GM19324 (cell line): ENCODE measurements around the gene CBX8.
A peak's percentile ranks its signal among the peaks of the same experiment; 100 is the strongest.

Source experiments
- ATAC-seq: cut with Tn5 transposase; IDR thresholded peaks from one replicate; pipeline ENCODE4 v1.9.1; 2021; ENCODE audit warnings: mild to moderate bottlenecking, moderate library complexity; ENCODE audit not compliant: unreplicated experiment, low FRiP score

The CBX8 gene

DNA sequence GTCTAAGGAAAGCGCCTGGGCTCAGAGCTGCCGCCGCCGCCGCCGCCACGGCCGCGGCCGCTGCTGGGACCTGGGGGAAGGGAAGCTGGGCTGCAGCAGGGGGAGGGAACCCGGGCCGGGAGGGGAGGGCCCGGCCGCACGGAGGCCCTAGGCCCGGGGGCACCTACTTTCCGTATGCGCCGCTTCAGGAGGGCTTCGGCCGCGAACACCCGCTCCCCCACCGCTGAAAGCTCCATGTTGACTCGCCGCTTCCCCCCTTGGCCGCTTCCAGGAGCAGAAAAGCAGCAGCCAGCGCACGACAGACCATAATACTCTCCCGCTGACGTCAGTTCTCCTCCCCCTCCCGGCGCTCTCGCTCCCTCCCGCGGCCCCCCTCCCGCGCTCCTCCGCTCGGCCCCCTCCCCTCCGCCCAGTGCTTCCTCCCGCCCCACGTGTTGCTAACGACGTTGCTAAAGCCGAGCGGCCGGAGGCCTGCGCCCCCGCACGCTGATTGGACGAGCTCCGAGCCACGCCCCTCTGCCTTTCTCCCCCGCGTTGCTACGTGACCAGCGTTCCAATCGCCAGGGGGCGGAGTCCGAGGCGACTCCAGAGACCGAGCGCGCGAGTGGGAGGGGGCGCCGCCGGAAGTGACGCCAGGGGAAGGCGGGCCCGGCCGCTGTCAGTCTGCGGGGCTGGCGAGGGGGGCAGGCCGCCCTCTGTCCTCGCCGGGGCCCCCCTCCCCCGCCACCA is at the start of gene CBX8:
CBX8 (minus strand) TSS at position 315 of the 729 bp plus-strand sequence; CDS start at position 236, 79 bp downstream.
- peak; percentile 97 for ATAC-seq

DNA sequence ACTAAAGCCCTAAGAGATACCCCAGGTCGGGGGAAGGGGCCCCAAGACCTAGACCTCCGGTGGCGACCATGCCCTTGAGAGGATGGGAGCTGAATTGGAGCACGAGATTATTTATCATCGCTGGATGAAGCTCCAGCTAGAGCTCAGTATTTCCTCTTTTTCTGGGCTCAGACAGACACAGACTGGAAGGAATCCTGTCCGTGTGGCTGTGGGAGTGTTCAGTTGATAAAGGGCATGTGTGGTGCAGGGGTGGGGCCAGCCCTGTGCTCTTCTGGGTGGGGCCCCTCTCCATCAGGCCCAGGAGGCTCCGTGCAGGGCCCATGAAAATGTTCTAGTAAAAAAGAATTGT is 48.7 kb upstream of the CBX8 start:
- no peak for ATAC-seq

DNA sequence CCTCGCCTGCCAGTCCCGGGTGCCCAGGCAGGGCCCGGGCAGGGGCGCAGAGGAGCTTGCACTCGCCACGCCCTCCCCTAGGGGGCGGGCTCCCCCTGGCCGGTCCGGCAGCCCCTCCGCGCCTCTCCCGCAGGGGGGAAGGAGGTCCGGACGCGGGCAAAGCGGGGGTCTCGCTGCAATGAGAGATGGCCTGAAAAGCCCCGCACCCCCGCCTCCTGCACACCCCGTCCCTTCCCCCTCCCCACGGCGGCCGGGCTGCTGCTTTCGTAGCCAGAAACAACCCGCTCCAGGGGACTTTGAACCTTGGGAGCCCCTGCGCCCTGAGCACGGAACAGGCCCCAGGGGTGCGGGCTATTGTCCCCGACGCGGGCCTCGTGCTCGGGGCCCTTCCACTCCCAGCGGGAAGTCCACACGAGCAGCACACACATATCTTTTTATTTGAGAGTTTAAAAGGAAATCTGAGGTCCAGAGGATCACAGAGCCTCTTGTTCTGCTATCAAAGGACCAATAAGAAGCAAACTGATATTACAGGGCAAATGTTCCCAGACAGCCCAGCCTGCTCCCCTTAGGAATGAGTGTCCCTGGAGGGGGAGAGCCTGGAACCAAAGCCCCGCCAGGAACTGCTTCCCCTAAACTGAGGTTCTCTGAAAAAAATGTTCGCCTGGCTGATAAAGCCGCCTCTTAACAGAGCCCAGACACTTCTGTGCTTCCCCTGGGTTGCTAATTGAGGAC is 48.2 kb upstream of the CBX8 start:
- no peak for ATAC-seq

DNA sequence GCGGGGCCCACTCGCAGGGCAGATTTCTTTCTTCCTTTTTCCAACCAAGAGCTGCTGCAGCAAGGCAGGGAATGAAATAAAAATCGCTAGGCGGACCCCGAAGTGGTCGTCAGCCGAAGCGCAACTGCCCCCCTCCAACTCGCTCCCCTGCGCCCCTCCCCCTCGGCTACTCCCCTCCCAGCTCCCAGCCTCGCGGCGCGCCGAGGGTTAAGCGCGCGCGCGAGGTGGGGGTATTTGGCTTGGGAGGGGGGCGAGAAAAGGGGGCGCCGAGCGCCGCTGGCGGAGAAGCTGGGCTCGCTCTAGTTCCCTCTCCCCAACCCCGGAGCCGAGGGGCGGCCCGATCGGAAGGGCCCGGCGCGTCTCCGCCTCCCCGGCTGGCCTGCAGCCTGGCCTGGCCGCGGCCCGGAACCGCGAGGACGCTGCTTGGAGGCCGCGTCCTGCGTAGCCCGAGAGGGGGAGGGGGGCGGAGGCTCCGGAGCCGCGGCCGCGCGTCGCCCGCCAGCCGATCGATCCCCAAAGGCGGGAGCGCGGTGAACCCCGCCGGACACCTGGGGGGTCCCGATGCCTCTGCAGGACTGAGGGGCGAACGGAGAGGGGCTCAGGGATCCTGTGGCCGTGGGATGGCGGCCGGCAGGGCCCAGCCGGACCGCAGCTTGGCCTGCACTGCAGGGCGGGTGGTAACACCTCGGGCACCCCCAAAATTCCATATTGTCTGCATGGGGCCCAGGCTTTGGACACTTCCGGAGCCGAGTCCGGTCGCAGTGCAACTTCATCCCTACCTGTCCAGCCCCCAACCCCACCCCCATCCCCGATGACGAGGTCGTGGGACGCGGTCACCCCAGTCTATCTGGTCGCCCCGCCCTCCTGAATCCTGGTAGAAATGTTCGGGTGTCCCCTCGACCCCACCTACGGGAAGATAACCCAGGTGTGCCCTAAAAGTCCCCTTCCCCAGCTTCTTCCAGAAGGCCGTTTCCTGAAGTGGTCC is 47.2 kb upstream of the CBX8 start:
- ATAC-seq: no peak

DNA sequence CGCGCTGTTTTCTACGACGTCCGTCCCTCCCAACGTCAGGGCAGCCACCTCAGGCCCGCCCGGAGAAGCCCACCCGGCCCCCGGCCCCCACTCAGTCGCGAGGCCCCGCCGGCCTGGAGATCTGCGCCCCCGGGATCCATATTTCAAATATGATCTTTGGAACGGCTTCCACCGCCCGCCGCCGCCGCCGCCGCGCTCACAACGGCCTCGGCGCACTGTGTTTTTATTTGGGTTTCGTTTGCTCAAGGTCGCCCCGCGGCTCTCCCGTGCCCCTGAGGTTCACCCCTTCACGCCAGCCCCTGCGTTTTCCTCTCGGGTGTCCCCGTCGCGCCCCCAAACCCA is 46.6 kb upstream of the CBX8 start:
- no peak for ATAC-seq

DNA sequence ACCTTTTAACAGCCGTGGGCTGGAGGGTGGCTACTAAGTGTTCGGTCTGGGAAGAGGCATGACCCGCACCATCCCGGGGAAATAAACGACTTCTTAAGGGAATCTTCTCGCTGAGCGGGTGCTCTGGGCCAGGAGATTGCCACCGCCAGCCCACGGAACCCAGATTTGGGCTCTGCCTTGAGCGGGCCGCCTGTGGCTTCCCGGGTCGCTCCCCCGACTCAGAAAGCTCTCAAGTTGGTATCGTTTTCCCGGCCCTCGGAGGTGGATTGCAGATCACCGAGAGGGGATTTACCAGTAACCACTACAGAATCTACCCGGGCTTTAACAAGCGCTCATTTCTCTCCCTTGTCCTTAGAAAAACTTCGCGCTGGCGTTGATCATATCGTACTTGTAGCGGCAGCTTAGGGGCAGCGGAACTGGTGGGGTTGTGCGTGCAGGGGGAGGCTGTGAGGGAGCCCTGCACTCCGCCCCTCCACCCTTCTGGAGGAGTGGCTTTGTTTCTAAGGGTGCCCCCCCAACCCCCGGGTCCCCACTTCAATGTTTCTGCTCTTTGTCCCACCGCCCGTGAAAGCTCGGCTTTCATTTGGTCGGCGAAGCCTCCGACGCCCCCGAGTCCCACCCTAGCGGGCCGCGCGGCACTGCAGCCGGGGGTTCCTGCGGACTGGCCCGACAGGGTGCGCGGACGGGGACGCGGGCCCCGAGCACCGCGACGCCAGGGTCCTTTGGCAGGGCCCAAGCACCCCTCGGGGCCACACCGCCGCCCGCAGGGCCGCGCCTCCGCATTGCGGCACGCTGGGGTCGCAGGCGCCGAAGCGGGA is 46.0 kb upstream of the CBX8 start:
- ATAC-seq: no peak

DNA sequence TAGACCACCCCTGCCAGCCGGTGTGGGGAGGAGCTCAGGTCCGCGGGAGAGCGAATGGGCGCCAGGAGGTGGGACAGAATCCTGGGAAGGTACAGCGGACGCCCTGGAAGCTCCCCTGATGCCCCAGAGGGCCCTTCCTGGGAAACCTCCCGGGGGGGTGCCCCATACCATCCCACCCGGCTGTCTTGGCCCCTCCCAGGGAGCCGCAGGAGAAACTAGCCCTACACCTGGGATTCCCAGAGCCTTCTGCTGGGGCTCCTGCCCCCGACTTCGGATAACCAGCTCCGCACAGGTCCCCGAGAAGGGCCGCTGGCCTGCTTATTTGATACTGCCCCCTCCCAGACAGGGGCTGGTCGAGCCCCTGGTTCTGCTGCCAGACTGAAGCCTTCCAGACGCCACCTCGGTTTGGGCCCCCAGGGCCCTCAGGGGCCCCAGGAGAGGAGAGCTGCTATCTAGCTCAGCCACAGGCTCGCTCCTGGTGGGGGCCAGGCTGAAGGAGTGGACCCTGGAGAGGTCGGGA is 45.3 kb upstream of the CBX8 start:
- ATAC-seq: no peak

DNA sequence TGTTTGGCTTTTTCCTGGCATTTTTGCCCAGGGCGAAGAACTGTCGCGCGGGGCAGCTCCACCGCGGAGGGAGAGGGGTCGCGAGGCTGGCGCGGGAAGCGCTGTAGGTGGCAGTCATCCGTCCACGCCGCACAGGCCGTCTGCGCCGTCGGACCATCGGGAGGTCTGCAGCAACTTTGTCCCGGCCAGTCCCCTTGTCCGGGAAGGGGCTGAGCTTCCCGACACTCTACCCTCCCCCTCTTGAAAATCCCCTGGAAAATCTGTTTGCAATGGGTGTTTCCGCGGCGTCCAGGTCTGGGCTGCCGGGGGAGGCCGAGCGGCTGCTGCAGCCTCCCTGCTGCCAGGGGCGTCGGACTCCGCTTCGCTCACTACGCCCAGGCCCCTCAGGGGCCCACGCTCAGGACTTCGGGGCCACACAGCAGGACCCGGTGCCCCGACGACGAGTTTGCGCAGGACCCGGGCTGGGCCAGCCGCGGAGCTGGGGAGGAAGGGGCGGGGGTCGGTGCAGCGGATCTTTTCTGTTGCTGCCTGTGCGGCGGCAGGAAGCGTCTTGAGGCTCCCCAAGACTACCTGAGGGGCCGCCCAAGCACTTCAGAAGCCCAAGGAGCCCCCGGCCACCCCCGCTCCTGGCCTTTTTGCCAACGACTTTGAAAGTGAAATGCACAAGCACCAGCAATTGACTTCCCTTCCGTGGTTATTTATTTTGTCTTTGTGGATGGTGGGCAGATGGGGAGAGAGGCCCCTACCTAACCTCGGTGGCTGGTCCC is 44.7 kb upstream of the CBX8 start:
- no peak for ATAC-seq

DNA sequence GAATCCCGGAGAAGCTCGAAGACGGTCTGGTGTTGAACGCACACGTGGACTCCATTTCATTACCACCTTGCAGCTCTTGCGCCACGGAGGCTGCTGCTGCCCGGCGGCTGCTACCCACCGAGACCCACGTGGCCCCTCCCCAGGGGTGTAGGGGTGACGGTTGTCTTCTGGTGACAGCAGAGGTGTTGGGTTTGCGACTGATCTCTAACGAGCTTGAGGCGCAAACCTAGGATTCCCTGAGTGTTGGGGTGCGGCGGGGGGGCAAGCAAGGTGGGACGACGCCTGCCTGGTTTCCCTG is 44.1 kb upstream of the CBX8 start:
- ATAC-seq: no peak

DNA sequence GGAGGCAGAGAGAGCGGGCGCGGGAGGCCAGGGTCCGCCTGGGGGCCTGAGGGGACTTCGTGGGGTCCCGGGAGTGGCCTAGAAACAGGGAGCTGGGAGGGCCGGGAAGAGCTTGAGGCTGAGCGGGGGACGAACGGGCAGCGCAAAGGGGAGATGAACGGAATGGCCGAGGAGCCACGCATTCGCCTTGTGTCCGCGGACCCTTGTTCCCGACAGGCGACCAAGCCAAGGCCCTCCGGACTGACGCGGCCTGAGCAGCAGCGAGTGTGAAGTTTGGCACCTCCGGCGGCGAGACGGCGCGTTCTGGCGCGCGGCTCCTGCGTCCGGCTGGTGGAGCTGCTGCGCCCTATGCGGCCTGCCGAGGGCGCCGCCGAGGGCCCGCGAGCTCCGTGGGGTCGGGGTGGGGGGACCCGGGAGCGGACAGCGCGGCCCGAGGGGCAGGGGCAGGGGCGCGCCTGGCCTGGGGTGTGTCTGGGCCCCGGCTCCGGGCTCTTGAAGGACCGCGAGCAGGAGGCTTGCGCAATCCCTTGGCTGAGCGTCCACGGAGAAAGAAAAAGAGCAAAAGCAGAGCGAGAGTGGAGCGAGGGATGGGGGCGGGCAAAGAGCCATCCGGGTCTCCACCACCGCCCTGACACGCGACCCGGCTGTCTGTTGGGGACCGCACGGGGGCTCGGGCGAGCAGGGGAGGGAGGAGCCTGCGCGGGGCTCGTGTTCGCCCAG is 43.6 kb upstream of the CBX8 start:
- ATAC-seq: no peak

DNA sequence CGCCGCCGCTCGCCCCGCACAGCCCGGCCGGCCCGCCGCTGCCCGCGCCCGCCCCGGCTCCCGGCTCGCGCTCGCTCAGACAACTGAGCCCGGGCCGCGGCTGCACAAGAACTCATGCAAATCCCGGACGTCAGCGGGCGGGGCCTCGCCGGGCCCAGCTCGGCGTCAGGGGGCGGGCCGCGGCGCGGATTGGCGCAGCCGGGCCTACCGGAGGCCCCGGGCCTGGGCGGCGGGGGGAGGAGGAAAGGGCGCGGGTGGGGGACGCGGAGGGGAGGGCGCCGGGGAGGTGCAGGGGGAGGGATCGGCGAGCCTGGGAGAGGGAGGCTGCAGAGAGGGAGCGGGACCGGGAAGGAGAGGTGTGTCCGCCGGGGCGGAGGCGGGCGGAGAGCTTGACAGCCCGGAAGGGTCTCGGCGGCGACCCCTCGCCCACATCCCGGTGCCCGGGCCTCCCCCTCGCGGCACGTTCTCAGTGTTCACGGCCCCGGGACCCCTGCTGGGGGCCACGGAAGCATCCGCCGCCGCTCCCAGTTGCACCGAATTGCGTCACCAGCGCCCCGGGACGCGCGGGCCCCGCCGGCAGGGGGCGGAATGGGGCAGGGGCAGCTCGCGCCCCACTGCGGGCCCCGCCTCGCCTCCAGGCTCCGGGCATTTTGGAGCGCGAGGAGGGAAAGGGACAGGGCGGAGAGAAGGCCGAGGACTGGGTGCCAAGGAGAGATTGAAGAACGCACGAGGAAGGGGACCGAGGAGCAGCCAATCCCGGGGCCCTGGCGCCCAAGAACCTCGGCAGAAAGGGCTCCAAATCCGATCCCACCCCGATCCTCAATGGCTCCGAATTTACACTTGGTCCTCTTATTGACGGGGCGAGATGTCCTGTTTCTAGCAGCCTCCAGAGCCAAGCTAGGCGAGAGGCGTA is 42.7 kb upstream of the CBX8 start, which contains the start of gene CBX4:
CBX4 (minus strand) TSS at position 85 of the 913 bp plus-strand sequence. CDS start 189 bp downstream, outside the sequence.
- peak; percentile 73 for ATAC-seq

DNA sequence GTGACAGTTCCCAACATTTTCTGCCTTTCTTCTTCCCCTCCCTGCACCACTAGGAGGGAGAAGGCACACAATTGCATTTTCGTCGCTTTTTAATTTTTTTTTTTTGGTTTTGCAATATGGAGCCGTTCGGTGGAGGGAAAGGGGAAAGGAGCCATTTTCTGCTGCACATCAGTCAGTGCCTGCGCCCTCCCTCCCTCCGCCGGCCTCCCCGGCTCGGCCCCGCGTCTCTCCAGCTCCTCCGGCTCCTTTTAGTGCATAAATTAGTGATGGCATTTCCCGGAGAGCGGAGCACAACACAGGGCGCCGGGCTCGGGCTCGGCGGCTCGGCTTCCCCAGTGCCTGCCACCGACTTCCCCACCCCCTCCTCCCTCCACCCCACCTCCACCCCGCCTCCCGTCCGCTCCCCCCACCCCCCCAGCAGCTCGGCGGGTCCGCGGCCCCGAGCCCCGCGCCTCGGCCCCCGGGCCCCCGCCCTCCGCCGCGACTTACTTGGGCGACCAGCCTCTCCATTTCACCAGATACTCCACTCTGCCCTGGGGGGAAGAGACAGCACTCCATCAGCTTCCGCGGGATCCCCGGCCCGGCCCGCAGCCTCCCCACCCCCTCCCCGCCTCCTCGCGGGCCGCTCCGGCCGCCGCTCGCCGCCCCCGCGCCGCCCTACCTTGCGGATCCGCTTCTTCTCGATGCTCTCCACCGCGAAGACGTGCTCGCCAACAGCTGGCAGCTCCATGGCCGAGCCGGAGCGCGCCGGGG is 41.8 kb upstream of the CBX8 start:
- peak; percentile 25 for ATAC-seq

DNA sequence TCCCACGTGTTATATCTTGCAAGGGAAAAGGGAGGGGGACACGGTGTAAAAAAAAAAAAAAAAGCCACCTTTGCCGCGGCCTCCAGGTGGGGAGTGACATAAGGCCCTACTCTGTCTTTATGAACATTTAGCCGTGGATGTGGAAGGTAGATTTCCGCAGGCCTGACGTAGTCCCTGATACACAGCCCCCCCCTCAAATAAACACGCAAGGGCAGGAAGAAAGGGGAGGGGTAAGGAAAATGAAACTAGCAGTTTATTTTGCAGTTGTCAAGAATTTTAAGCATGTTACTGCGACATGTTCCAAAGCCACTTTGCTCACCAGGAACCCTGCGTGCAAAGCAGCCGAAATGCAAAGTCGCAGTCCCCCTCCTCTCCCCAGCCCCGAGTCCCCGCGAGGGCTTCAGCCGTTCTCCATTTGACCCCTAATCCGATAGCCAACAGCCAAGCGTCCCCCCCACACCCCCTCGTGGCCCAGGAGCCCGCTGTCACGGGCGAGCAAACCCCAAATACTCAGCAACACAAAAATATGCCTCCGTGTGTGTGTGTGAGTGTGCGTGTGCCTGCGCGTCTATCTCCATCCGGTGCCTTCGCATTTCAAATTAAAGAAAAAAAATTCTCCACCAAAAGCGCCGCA is 41.1 kb upstream of the CBX8 start:
- no peak for ATAC-seq

DNA sequence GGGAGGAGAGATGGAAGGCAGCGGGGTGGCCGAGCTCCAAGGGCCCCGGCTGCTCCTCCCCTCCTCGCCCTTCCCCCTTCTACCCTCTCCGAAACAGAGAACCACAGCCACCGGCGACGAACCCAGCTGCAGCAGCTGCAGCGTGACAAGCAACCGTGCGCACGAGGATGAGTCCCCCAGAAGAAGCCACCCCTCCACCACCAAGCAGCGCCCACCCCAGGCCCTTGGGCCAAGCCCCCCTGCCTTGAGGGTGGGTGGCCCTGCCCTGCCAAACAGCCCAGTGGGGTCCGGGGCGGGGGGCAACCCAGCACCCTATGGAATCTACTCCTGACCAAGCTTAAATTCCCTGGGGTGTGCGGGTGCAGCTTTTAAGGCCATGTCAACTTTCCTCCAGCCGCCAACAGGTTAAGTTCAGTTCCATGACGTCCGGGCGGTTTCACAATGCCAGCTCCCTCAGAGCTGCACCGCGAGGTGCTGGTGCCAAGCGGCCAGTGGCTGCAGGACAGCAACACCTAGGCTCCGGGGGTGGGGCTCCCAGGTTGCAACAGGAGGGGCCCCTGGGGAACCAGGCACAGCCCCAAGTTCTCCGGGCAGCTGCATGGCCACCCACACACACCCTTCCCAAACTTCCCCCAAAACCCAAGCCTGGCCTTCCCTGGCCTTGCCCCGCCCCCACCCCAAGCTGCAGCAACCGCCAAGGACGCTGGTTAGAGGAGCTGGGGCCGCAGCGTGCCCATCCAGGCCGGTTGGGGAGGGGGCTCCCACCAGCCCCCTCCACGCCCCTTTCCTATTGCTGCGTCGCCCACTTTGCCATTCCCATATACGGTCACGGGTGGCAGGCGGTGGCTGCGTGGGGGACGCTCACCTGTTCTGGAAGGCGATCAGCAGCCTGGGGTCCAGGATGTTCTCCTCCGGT is 40.4 kb upstream of the CBX8 start:
- no peak for ATAC-seq

DNA sequence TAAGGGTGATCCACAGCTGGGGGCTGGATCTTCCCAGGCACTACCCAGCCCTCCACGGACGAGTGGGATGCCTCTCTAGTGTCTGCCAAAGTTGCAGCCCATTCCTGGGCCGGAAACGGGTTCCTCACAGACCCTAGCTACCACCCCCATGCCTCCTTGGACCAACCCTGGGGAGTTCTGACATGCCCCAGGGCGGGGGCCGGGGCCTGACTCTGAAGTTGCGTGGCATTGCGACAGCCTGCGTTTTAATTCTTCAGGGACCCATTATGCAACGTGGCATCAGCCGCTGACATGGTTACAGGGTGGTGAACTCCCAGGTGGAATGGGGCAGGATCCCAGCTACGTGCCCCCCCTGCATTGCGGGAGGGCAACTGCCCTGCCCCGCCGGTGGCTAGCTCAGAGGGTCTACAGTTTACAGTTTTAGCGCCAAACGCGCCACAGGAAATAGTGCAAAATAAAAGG is 39.7 kb upstream of the CBX8 start:
- ATAC-seq: no peak
